ENCODE results near the gene ANOS1.

DNA sequence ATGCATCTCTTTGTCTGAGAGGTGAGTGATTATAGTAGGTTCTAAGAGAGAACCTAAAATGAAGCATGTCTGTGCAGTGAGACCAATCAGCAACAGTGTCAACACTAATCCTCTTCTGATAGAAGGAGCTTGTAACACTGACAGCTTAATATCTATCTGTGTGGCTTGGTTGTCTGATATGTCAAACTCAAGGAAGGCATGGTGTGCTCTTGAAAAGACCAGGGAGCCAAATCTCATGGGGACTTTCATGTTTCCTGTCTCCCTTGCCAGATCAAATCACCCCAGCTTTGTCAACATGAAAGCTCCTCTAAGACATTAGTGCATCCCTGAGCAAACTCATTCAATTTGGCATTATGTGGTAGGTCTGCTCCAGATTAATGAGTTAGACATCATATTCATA, 95.4 kb downstream of the ANOS1 start:
- TF ChIP-seq, protein P1, sequence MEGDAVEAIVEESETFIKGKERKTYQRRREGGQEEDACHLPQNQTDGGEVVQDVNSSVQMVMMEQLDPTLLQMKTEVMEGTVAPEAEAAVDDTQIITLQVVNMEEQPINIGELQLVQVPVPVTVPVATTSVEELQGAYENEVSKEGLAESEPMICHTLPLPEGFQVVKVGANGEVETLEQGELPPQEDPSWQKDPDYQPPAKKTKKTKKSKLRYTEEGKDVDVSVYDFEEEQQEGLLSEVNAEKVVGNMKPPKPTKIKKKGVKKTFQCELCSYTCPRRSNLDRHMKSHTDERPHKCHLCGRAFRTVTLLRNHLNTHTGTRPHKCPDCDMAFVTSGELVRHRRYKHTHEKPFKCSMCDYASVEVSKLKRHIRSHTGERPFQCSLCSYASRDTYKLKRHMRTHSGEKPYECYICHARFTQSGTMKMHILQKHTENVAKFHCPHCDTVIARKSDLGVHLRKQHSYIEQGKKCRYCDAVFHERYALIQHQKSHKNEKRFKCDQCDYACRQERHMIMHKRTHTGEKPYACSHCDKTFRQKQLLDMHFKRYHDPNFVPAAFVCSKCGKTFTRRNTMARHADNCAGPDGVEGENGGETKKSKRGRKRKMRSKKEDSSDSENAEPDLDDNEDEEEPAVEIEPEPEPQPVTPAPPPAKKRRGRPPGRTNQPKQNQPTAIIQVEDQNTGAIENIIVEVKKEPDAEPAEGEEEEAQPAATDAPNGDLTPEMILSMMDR (IDR thresholded peaks at IDR 0.05; ENCODE audit: low read depth, low read length), result no peak
- TF ChIP-seq POLR2A (IDR thresholded peaks at IDR 0.05; ENCODE audit: extremely low read depth, insufficient read length) (no peak), MYC (IDR thresholded peaks at IDR 0.05; ENCODE audit: low read depth, low read length) (no peak)
- TF ChIP-seq, protein P2, sequence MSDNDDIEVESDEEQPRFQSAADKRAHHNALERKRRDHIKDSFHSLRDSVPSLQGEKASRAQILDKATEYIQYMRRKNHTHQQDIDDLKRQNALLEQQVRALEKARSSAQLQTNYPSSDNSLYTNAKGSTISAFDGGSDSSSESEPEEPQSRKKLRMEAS (IDR thresholded peaks at IDR 0.05; ENCODE audit: low read depth, low read length), result no peak

Data from NB4 (cell line).